ENCODE data around the gene SMG6.
"Not testable (repeated sequence)": the region's sequence is repeated elsewhere in the genome, so short reads cannot be mapped to it uniquely, and the experiment has no call there.

The SMG6 gene

GRCh38 chr17:2303204-2304188, at the start of gene SMG6, which contains the start of gene SRR:
Gene SMG6, minus strand, starts transcription at chr17:2303785. Its CDS starts 65 bp downstream, at chr17:2303720.
Gene SRR, plus strand, starts transcription at chr17:2303950. Its CDS starts 11,611 bp downstream, at chr17:2315561.
- in situ Hi-C loops (cut with MboI; ENCODE audit: low sequenced_read_pairs), result no loop called here

GRCh38 chr17:2351269-2351668, 47.7 kb upstream of the SMG6 start:
- in situ Hi-C loops (cut with MboI; ENCODE audit: low sequenced_read_pairs), result no loop called here

DNA sequence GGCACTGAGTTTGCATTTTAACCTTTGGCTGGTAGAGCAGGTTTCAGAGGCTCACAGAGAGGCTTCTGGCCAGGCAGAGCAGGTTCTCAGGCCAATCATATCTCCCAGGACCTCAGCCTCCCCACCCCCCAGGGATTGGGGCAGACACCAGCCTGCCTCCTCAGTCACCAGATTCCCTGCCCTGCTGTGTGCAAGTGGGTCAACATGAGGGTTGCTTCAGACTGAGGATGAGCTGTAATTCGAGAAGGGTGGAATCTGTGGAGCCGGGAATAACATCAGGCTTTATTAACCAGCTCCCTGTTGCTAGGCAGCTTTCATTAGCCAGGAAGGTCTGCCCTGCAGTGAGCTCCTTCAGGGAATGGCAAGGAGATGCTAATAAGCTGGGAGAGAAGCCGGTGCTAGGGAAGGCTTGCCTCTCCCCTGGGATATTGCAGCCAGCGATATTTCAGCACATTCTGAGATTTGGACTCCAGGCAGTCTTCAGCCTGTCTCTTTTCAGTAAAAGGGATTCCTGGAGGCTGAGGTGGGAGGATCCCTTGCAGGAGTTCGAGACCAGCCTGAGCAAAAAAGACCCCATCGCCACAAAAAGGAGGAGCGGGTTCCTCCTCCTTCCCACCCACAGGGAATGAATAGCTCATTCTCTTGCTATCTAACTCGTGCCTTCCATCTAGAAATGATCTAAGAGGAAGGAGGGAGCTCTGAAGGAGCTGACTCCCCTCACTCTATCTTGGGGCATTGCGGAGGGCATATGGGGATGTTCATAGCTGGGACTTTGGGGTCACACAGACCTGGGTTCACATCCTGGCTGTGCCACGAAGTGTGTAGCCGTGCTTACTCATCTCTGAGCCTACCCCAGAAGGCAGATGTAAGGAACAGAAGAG, 44.5 kb upstream of the SMG6 start:
- in situ Hi-C loops (cut with MboI; ENCODE audit: low sequenced_read_pairs), result no loop called here

- in situ Hi-C loops (cut with MboI; ENCODE audit: low sequenced_read_pairs), result no loop called here
These were observed 42.9 kb upstream of the SMG6 start for GRCh38 chr17:2346475-2346874.

DNA sequence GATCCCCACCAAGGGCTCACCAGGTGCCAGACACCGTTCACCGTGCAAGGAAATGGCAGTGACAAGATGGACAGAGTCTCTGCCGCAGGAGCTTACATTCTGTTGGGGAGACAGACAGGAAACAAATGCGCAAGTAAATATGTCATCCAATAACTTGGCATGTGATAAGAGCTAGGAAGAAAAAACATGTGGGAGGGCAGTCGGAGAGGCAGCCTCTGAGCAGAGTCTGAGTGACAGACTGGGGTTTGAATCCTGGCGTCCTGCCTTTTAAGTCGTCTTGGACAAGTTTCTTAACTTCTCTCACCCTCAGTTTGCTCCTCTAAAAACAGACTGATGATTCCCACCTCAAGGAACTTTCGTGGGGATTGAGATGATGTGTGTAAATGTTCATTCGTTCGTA, 40.9 kb upstream of the SMG6 start:
- in situ Hi-C loops (cut with MboI; ENCODE audit: low sequenced_read_pairs), result no loop called here

GRCh38 chr17:2343421-2343820, 39.8 kb upstream of the SMG6 start:
- in situ Hi-C loops (cut with MboI; ENCODE audit: low sequenced_read_pairs), result no loop called here

DNA sequence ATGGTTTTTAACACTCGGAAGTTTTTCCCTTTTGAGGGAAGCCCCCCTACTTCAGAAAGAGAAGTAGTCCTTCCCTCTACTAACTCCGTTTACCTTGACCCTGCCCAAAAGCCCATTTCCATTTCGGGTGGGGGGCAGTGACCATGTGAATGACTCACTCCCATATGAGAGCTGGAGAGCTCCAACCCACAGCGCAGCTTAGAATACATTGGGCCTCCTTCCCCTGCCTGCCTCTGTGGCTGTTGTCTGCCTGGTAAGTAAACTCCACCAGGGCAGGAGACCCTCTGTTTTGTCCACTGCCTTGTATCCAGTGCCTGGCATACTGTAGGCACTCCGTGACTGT, 34.7 kb upstream of the SMG6 start:
- in situ Hi-C loops (cut with MboI; ENCODE audit: low sequenced_read_pairs), result no loop called here

GRCh38 chr17:2337544-2338314, 34.1 kb upstream of the SMG6 start:
- in situ Hi-C loops (cut with MboI; ENCODE audit: low sequenced_read_pairs), result no loop called here

GRCh38 chr17:2336852-2337543, 33.4 kb upstream of the SMG6 start, which contains the start of gene SGSM2:
Gene SGSM2, plus strand, starts transcription at chr17:2337501. Its CDS starts 188 bp downstream, at chr17:2337689.
- in situ Hi-C loops (cut with MboI; ENCODE audit: low sequenced_read_pairs), result no loop called here

- in situ Hi-C loops (cut with MboI; ENCODE audit: low sequenced_read_pairs), result no loop called here
These were observed 32.7 kb upstream of the SMG6 start, which contains the start of gene TSR1 for GRCh38 chr17:2336215-2336851. Gene TSR1, minus strand, starts transcription at chr17:2336457. Its CDS starts 30 bp downstream, at chr17:2336427.

DNA sequence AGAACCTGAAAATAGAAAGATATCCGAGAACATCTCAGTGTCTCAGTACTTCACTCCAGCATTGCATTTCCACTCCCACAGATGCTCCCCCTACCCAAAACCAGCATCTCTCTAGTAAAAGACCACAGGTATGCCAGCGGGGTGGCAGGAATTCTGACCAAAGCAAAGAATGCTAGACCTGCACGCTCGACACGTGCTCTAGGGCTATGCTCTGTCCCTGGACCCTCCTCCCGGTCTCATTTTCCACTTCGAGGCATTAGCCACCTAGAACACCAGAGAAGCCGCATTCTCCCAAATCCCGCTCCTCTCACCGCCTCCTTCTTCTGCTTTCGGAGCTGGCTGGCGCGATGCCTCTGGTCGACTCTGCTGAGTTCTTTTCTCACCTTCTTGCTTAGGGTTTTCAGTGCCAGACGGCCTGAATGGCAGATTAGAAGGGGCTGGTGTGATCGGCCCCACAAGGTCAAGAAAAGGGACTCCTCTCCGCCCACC, 32.2 kb upstream of the SMG6 start:
- in situ Hi-C loops (cut with MboI; ENCODE audit: low sequenced_read_pairs), result no loop called here

DNA sequence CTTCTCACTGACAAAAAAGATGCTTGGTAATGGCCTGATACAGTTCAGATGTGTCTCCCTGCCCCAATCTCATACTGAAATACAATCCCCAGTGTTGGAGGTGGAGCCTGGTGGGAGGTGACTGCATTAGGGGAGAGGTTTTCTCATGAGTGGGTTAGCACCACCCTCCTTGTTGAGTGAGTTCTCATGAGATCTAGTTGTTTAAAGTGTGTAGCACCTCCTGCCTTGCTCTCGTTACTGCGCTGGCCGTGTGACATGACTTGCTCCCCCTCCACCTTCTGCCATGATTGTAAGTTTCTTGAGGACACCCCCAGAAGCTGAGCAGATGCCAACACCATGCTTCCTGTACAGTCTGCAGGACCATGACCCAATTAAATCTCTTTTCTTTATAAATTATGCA, 27.7 kb upstream of the SMG6 start:
- in situ Hi-C loops (cut with MboI; ENCODE audit: low sequenced_read_pairs), result no loop called here

GRCh38 chr17:2323629-2324314, 20.2 kb upstream of the SMG6 start:
- in situ Hi-C loops (cut with MboI; ENCODE audit: low sequenced_read_pairs), result no loop called here

- in situ Hi-C loops (cut with MboI; ENCODE audit: low sequenced_read_pairs), result no loop called here
These were observed 17.8 kb upstream of the SMG6 start for GRCh38 chr17:2321399-2321798.

GRCh38 chr17:2319051-2319450, 15.5 kb upstream of the SMG6 start:
- in situ Hi-C loops (cut with MboI; ENCODE audit: low sequenced_read_pairs), result no loop called here

GRCh38 chr17:2317796-2318195, 14.2 kb upstream of the SMG6 start:
- in situ Hi-C loops (cut with MboI; ENCODE audit: low sequenced_read_pairs), result no loop called here

DNA sequence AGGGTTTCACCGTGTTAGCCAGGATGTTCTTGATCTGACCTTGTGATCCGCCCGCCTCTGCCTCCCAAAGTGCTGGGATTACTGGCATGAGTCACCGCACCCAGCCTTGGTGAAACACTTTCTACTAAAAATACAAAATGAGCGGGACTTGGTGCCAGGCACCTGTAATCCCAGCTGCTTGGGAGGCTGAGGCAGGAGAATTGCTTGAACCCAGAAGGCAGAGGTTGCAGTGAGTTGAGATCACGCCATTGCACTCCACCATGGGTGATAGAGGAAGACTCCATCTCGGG, 13.3 kb upstream of the SMG6 start:
- in situ Hi-C loops (cut with MboI; ENCODE audit: low sequenced_read_pairs), result not testable (repeated sequence)

GRCh38 chr17:2312736-2313135, 9.2 kb upstream of the SMG6 start:
- in situ Hi-C loops (cut with MboI; ENCODE audit: low sequenced_read_pairs), result no loop called here
